ENCODE measurements around the gene DENND11.

The DENND11 gene

DNA sequence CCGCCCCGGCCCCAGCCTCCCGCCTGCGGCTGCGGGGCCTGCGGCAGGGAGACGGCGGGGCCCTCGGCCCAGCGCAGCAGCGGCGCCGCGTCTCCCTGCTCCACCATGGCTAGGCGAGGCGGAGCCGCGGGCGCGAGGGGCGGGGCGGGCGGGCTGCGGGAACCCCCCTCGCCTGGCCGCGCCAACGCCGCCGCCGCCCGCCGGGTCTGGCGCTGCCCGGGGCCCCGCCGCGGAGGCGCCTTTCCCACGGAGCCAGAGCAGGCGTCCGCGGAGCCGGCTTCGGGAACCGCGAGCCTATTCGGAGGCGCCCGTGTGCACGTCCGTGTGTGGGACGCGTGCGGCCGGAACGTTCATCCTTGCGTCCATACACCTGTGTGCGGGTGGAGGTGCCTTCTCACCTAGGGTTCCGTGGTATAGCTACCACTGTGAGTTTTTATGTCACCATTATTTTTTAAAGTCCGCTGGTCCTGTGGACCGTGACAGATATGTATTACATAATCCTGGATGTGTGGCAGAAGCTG lies at the start of gene DENND11:
Gene DENND11 (minus strand): TSS at position 120 of the 521 bp plus-strand sequence. CDS start 13 bp downstream, at position 107.
- DNase-seq (ENCODE audit: low read depth): peak; percentile 48

DNA sequence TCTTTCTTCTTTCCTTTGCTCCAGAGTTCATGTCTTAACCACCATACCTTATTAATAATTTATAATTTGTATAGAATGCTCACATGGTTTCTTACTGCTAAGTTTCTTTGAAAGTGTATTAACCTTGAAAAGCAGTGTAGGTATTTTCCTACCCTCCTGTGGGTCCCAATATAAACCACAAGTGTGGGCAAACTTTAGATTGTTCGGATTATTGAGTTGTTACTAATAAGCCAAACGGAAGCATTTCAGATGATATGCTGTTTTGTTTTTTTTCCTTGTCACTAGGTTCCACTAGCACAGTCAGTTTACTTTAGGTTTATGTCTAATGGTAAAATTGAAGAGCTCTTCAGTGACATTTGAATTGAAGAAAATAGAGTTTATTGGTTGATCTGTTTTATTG lies 46.4 kb upstream of the DENND11 start:
- DNase-seq (ENCODE audit: low read depth): no peak

- no peak for DNase-seq (ENCODE audit: low read depth)
Observed at GRCh38 chr7:141744131-141744530, 42.2 kb upstream of the DENND11 start.

GRCh38 chr7:141742229-141742628 lies 40.3 kb upstream of the DENND11 start:
- DNase-seq (ENCODE audit: low read depth): no peak

GRCh38 chr7:141739250-141739649 lies 37.3 kb upstream of the DENND11 start:
- no peak for DNase-seq (ENCODE audit: low read depth)

GRCh38 chr7:141738592-141739013 lies 36.6 kb upstream of the DENND11 start:
- no peak for DNase-seq (ENCODE audit: low read depth)

DNA sequence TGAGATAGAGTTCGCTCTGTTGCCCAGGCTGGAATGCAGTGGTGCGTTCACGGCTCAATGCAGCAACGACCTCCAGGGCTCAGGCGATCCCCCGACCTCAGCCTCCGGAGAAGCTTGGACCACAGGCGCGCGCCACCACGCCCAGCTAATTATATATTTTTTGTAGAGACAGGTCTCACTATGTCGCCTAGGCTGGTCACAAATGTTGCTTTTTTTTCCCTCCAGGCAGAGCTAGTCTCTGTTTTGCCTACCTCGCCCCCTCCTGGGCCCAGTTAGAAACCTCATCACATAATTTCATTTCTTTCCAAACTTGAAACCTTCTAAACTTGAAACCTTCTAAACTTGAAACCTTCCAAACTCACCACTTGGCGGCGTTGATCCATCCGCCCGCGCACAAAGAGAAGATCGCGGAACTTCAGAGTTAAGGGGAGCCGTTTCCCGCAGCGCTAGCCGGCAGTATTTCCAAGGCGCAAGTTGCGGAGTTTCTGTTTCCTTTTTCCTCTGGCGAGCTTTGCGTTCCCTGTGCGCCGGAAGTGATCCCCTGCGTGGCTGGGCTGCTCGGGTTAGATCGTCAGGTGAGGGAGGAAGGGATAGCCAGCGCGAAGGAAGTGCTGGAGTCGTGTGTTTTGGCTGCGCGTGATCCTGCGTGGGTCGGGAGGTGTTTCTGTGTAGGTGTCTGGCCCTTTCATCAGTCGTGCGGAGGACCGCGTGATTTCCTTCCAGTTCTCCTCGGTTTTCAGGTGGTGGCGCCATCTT lies 36.0 kb upstream of the DENND11 start, which contains the start of gene SSBP1:
Gene SSBP1 (plus strand): TSS at position 523 of the 756 bp plus-strand sequence. CDS start 809 bp downstream, outside the sequence.
- DNase-seq (ENCODE audit: low read depth): peak; percentile 87

- DNase-seq (ENCODE audit: low read depth): no peak
Observed at GRCh38 chr7:141737118-141737835, 35.3 kb upstream of the DENND11 start.

DNA sequence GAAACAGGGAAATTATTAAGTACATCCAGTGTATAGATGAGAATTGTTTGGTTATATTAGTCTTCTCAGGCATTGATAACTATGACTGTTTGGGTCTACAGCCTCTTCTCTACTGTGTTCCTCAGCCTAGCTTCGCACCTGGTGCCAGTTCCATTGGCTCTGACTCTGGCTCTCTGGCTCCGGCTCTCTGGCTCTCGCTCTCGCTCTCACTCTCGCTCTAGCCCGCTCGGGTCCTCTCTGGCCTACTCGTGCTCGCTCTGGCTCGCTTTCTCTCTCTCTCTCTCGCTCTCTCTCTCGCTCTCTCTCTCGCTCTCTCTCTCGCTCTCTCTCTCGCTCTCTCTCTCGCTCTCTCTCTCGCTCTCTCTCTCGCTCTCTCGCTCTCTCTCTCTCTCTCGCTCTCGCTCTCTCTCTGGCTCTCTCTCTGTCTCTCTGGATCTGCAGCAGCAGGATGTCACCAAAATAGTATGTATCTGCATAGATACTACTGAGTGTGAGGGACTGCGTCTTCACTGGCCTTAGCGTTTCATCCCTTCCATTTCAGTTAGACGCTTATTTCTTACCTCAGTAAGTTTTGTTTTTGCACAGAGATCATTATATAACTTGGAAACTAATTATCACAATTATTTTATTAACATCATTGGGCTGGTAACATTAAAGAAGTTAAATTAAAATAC lies 29.6 kb upstream of the DENND11 start:
- no peak for DNase-seq (ENCODE audit: low read depth)

DNA sequence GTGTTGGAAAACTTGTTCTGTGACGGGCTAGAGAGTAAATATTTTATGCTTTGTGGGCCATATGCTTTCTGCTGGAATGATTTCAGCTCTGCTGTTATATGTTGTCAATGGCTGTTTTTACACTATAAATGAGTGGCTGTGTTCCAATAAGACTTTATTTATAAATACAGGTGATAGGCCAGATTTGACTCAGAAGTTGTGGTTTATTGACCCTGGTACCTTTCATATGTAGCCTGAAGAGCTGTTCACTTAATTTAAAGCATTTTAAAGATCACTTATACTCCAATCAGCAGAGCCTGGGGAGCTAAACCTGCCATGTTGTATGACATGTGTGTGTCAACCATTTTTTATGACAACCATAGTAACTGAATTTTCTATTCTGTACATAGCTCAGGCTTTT lies 27.1 kb upstream of the DENND11 start:
- no peak for DNase-seq (ENCODE audit: low read depth)

DNA sequence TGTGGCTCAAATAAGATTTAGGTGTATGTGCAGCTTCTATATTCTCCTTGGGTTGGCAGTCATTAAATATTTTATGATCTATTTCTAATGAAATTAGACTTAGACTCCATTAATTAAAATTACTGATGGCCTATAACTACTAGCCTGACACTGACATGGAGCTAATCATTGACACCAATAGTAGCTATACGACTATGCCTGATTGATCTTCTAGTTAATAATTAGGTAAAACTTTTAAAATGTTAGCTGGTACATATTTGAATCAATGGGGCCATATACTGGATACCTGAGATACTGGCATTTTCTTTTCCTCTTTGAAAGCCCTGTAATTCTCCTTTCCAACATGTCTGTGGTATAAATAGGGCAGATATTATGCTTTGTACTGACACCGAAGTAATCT lies 20.6 kb upstream of the DENND11 start:
- no peak for DNase-seq (ENCODE audit: low read depth)

DNA sequence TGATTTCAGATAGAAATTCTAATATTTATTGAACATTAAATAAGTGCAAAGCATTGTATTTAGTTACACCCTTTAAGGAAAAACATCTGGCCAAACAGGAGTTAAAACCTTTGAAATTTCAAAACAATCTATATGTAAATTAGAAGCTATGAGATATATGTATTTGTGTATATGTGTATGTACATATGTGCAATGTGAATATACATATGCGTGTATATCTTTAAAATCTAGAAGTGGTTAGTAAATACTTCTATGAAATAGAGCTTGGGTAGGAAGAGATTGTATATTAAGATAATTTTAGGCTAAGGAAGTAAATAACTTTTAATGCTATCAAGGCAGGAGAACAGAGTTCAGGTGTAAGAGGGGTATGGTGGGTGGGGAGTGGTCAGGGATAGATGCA lies 15.5 kb upstream of the DENND11 start:
- no peak for DNase-seq (ENCODE audit: low read depth)

GRCh38 chr7:141715794-141716689 lies 14.1 kb upstream of the DENND11 start:
- DNase-seq (ENCODE audit: low read depth): no peak

DNA sequence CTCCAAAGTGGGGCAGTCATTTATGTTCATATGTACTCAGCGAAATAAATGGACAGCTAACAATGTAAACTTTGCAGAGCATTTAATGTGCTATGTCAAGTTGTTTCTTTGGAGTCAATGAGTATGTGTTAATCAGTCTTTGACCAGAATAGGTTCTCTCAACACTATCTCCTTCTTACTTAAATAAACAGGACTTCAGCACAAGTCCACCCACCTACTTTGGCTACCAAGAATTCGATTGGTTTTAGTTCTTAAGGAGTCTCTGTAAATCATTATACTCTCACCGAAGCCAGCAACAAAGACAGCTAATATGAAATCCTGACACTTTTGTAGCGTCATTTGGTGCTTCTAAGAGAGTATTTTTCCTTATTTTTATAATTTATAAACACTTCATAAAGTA lies 13.1 kb upstream of the DENND11 start:
- no peak for DNase-seq (ENCODE audit: low read depth)

GRCh38 chr7:141714571-141714970 lies 12.6 kb upstream of the DENND11 start:
- no peak for DNase-seq (ENCODE audit: low read depth)

GRCh38 chr7:141713890-141714289 lies 11.9 kb upstream of the DENND11 start:
- DNase-seq (ENCODE audit: low read depth): no peak

GRCh38 chr7:141712603-141713255 lies 10.8 kb upstream of the DENND11 start:
- DNase-seq (ENCODE audit: low read depth): no peak

DNA sequence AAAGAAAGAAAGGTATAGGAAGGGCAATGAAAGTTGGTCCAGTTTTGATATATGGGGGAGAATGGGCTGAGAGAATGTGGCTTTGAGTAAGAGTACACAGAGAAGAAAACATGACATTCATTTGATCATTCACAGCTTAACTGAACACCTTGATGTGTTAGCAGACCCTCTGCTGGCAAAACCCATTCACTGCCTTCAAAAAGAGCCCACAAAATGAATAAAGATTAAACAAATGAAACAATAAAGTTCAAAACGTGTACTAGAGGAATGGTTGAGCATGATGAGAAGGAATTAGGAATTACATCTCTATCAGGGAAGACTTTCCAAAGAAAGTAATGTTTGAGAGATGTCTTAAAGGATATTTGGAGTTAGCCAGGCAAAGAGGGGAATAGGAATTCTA lies 8.3 kb upstream of the DENND11 start:
- DNase-seq (ENCODE audit: low read depth): no peak

GRCh38 chr7:141709749-141710148 lies 7.8 kb upstream of the DENND11 start:
- DNase-seq (ENCODE audit: low read depth): no peak

DNA sequence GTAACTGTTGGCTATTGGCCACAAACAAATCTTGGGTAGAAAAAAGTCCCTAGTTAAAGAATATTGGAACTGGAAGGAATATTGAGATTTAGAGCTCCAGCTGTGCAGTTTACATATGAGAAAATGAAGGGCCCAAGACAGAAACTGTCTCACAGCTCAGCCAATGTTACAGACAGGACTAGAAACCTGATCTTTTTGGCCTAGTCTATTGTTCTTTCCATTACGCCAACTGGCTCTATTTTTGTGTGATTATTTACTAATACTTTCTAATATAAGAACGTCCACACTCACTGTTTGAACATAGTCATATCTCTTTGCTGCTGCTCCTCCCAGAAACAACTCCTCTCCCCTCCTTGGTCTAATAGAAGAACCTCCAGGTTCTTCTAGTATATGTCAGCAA lies 7.4 kb upstream of the DENND11 start:
- DNase-seq (ENCODE audit: low read depth): no peak

- DNase-seq (ENCODE audit: low read depth): no peak
Observed at GRCh38 chr7:141708351-141708750, 6.4 kb upstream of the DENND11 start, which contains the start of gene WEE2. TSS of gene WEE2 (plus strand) at chr7:141708353. CDS start at chr7:141708759, 406 bp downstream.
